ENCODE data around the gene KLK5.
"Not testable (repeated sequence)": the region's sequence is repeated elsewhere in the genome, so short reads cannot be mapped to it uniquely, and the experiment has no call there.

DNA sequence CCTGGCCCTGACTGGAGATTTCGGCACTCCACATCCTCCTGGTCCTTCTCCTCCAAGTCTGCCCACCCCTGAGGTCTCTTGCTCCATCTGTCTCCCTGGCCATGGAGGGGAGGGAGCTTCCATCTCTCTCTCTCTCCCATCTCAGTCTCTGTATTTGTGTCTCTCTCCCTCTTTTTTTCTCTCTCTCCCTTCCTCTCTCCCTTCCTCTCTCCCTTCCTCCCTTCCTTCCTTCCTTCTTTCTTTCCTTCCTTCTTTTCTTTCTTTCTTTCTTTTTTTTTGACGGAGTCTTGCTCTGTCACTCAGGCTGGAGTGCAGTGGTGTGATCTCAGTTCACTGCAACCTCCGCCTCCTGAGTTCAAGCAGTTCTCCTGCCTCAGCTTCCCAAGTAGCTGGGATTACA is 17.0 kb upstream of the KLK5 start:
- not testable (repeated sequence) for TF ChIP-seq EZH2phosphoT487 (IDR thresholded peaks at IDR 0.05; ENCODE audit: borderline replicate concordance, low read depth, low read length)
- TF ChIP-seq, protein P1, sequence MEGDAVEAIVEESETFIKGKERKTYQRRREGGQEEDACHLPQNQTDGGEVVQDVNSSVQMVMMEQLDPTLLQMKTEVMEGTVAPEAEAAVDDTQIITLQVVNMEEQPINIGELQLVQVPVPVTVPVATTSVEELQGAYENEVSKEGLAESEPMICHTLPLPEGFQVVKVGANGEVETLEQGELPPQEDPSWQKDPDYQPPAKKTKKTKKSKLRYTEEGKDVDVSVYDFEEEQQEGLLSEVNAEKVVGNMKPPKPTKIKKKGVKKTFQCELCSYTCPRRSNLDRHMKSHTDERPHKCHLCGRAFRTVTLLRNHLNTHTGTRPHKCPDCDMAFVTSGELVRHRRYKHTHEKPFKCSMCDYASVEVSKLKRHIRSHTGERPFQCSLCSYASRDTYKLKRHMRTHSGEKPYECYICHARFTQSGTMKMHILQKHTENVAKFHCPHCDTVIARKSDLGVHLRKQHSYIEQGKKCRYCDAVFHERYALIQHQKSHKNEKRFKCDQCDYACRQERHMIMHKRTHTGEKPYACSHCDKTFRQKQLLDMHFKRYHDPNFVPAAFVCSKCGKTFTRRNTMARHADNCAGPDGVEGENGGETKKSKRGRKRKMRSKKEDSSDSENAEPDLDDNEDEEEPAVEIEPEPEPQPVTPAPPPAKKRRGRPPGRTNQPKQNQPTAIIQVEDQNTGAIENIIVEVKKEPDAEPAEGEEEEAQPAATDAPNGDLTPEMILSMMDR (conservative IDR thresholded peaks at IDR 0.05; ENCODE audit: low read length) = not testable (repeated sequence)
